Measurements from ENCODE around the gene MIPEP.

DNA sequence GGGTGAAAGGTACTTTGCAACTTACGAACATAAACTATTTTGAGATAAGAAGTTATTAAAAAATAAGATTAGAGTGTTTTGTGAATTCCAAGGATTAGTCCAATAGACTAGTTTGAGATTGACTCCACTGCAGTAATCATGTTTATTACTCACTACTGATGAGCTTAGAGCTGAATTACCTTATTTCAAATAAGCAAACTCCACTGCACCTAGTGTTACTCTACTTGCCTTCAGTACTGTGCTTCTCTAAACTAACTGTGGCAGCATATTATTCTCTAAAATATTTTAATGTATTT lies 111.7 kb downstream of the MIPEP start:
- TF ChIP-seq POLR2A (IDR thresholded peaks at IDR 0.05) = no peak
- TF ChIP-seq CTCF (IDR thresholded peaks at IDR 0.05) = no peak

All from breast epithelium (tissue), 3 donors.